K562 (cell line): ENCODE measurements around the gene RPS6KL1. TPM values are rescaled to one million over a fixed set of nuclear protein-coding genes. Genes with fewer than 3 reads are reported as not detected.

ENCODE experiments used
- ATAC-seq: fragments of 200-7000 bp; cut with Tn5 transposase; 3 replicates; pipeline ENCODE4 v1.9.1; 2020; ENCODE audit warnings: moderate library complexity
- BruUV-seq: library from RNA; stranded (reverse); fragments of 400-500 nt; replicated peaks from 2 replicates; lab custom pipeline; 2021; lab: Mats Ljungman, UMichigan
- CTCF ChIA-PET: fragments of 300-600 bp; formaldehyde crosslinking; extraction: SDS; loops from one replicate; lab custom pipeline; 2021; ENCODE audit warnings: low intra/inter-chr PET ratio; lab: Yijun Ruan, JAX
- POLR2A ChIA-PET: fragments of 300-600, 350-650 bp; sonication (Branson Sonifier 250); formaldehyde crosslinking; extraction: SDS; loops from one replicate; lab custom pipeline; 2021; ENCODE audit warnings: antibody characterized with exemption, inconsistent platforms; lab: Yijun Ruan, JAX
- DNase-seq, 4 experiments: peaks; one replicate each; pipeline versions ENCODE4 v3.0.0 to v3.0.0-alpha.2; 2011 to 2018; ENCODE audit warnings: low spot score in 3 of 4, mixed read lengths in 3 of 4; ENCODE audit errors: extremely low read depth in 1 of 4
- FAIRE-seq: peaks from 2 replicates; lab custom pipeline; 2011; peaks lifted over from hg19 to GRCh38; lab: Jason Lieb, UNC
- H2AFZ ChIP-seq: 2 replicates; pipeline ENCODE4 v1.6.0; 2011; ENCODE audit warnings: low read depth, low read length, control low read depth, inconsistent platforms
- H3K27ac ChIP-seq: fragments of 200-600 bp; 3 replicates; pipeline ENCODE4 v1.8.0; 2011; ENCODE audit warnings: low read depth, mild to moderate bottlenecking, control low read depth, inconsistent platforms, low read length, moderate library complexity, mixed read lengths; ENCODE audit errors: extremely low read depth
- H3K27me3 ChIP-seq, 2 experiments: fragments of 300-600 bp in 1 of 2; 2 replicates in 1 of 2; 3 replicates in 1 of 2; pipeline versions ENCODE4 v1.6.0 to v1.8.0; 2011; ENCODE audit warnings: inconsistent platforms in 2 of 2, low read length in 2 of 2, mild to moderate bottlenecking in 1 of 2, mixed read lengths in 1 of 2, moderate library complexity in 1 of 2; ENCODE audit not compliant: control insufficient read depth in 2 of 2, insufficient read depth in 2 of 2
- H3K36me3 ChIP-seq: fragments of 300-600 bp; 3 replicates; pipeline ENCODE4 v1.8.0; 2011; ENCODE audit warnings: mild to moderate bottlenecking, low read length, inconsistent platforms; ENCODE audit not compliant: control insufficient read depth, insufficient read depth
- H3K4me1 ChIP-seq, 2 experiments: fragments of 200-600 bp in 1 of 2; replicated peaks in 1 of 2; 2 replicates in 1 of 2; 3 replicates in 1 of 2; pipeline versions ENCODE4 v1.5.1 to v1.8.0; 2011; ENCODE audit warnings: inconsistent platforms in 2 of 2, low read length in 2 of 2, mild to moderate bottlenecking in 1 of 2, mixed read lengths in 1 of 2, moderate library complexity in 1 of 2; ENCODE audit not compliant: control insufficient read depth in 2 of 2, insufficient read depth in 2 of 2
- H3K4me2 ChIP-seq: 2 replicates; pipeline ENCODE4 v1.6.1; 2011; ENCODE audit warnings: low read length, control low read depth, inconsistent platforms, mixed read lengths; ENCODE audit not compliant: insufficient read depth
- H3K4me3 ChIP-seq: fragments of 200-600 bp; sonication (generic), shearing (Covaris generic); 2 replicates; pipeline ENCODE4 v1.5.1; 2016; ENCODE audit warnings: control low read depth, inconsistent platforms
- H3K79me2 ChIP-seq: fragments of 200-600 bp; 3 replicates; pipeline ENCODE4 v1.8.0; 2011; ENCODE audit warnings: low read length, inconsistent platforms; ENCODE audit not compliant: control insufficient read depth, insufficient read depth
- H3K9ac ChIP-seq, 2 experiments: 2 replicates each; pipeline versions ENCODE4 v1.6.0 to v1.6.1; 2011; ENCODE audit warnings: low read depth in 2 of 2, low read length in 2 of 2, control low read depth in 1 of 2, inconsistent platforms in 1 of 2, mild to moderate bottlenecking in 1 of 2, mixed read lengths in 1 of 2; ENCODE audit not compliant: insufficient read depth in 1 of 2
- H3K9me1 ChIP-seq: one replicate; pipeline ENCODE4 v1.6.0; 2011; ENCODE audit warnings: inconsistent platforms, mild to moderate bottlenecking, low read length, moderate library complexity; ENCODE audit not compliant: control insufficient read depth, insufficient read depth
- H3K9me3 ChIP-seq: replicated peaks from 2 replicates; pipeline ENCODE4 v1.5.1; 2011; ENCODE audit warnings: low read depth, low read length, inconsistent platforms; ENCODE audit not compliant: control insufficient read depth, insufficient read depth
- H4K20me1 ChIP-seq: replicated peaks from 2 replicates; pipeline ENCODE4 v1.6.1; 2011; ENCODE audit warnings: low read length, inconsistent platforms, mixed read lengths; ENCODE audit not compliant: control insufficient read depth, insufficient read depth
- FOXM1 ChIP-seq, 2 experiments: fragments of 450-650 bp in 1 of 2; sonication (generic) in 1 of 2; formaldehyde crosslinking in 1 of 2; IDR thresholded peaks; 2 replicates each; pipeline versions ENCODE4 v1.6.1 to v1.9.0; 2017 to 2022; ENCODE audit warnings: low read depth in 2 of 2, mild to moderate bottlenecking in 2 of 2, missing genetic modification reagents in 1 of 2, moderate library complexity in 1 of 2
- HMG20A ChIP-seq: fragments of 450-650 bp; formaldehyde crosslinking; conservative IDR thresholded peaks from 2 replicates; pipeline ENCODE4 v1.4.0; 2020; ENCODE audit warnings: mild to moderate bottlenecking, mixed read lengths
- KDM1A ChIP-seq, 2 experiments: fragments of 450-650 bp; IDR thresholded peaks; 2 replicates each; pipeline ENCODE4 v1.6.1; 2016; ENCODE audit warnings: mild to moderate bottlenecking in 2 of 2
- RBFOX2 ChIP-seq: fragments of 200-400 bp; formaldehyde crosslinking; IDR thresholded peaks from 2 replicates; pipeline ENCODE4 v1.6.1; 2017; ENCODE audit warnings: low read depth, mild to moderate bottlenecking, low read length, moderate library complexity
- RBM15 ChIP-seq: fragments of 200-400 bp; formaldehyde crosslinking; IDR thresholded peaks from 2 replicates; pipeline ENCODE4 v1.6.1; 2018; ENCODE audit warnings: mild to moderate bottlenecking, low read length, moderate library complexity; ENCODE audit not compliant: insufficient read depth
- RCOR1 ChIP-seq, 2 experiments: IDR thresholded peaks; 2 replicates each; pipeline ENCODE4 v1.6.1; 2012; ENCODE audit warnings: low read depth in 2 of 2, low read length in 2 of 2, borderline replicate concordance in 1 of 2, improper control_type of control experiment in 1 of 2
- SMAD1 ChIP-seq: fragments of 150-350 bp; IDR thresholded peaks from 2 replicates; pipeline ENCODE4 v1.6.1; 2014; ENCODE audit warnings: low read length, low read depth; ENCODE audit not compliant: partially characterized antibody
- WGBS: fragments of 100-300 bp; shearing (Covaris generic); methylation state at CpG from one replicate; pipeline ENCODE4 v1.1.6; 2016; ENCODE audit warnings: low coverage, mixed read lengths; ENCODE audit not compliant: insufficient coverage; ENCODE audit errors: missing lambda C conversion rate; 5-methylcytosine and 5-hydroxymethylcytosine counted together
- in situ Hi-C: fragments of 300-500 bp; cut with MboI; formaldehyde crosslinking; loops from 4 replicates; pipeline ENCODE4 v1.15.0; 2018; ENCODE audit warnings: inconsistent platforms, mixed read lengths
- intact Hi-C: fragments of 100-400 bp; cut with micrococcal nuclease; formaldehyde crosslinking; loops from 2 replicates; pipeline ENCODE4 v1.14.2; 2022
- polyA plus RNA-seq, 8 experiments: library from polyadenylated mRNA; depleted of rRNA in 4 of 8; stranded (reverse) in 5 of 8; unstranded in 3 of 8; fragments of >200 nt; fragmentation: Nextera tagmentation in 2 of 8; fragmentation: Illumina TruSeq in 1 of 8; extraction: Ambion mirVana in 2 of 8; extraction: Trizol in 1 of 8; gene quantifications; 2 replicates each; pipeline versions ENCODE4 v1.2.1 to v1.2.3, GENCODE V29; 2011 to 2014; ENCODE audit warnings: inconsistent platforms in 1 of 8, missing spikeins in 1 of 8
- total RNA-seq, 7 experiments: library from RNA; depleted of rRNA in 6 of 7; stranded (reverse); fragments of >200 nt in 6 of 7; fragmentation: Illumina TruSeq in 2 of 7; extraction: Trizol in 2 of 7; gene quantifications; 2 replicates each; pipeline versions ENCODE4 v1.2.1 to v1.2.3, GENCODE V29; 2011 to 2021; ENCODE audit warnings: low replicate concordance in 1 of 7
- TF ChIP-seq, protein P1 (sequence below), 2 experiments: fragments of 150-350 bp in 1 of 2; IDR thresholded peaks; 2 replicates each; pipeline ENCODE4 v1.6.1; 2012 to 2016; ENCODE audit warnings: low read depth in 2 of 2, low read length in 2 of 2, mild to moderate bottlenecking in 1 of 2, moderate library complexity in 1 of 2

RPS6KL1 gene
- total and polyA plus RNA-seq, 9 of the 15 experiments (the other 6 are each of a cell fraction or from before 2014, with no cell fraction given), result 0.91 to 15.5 (median 8.1) TPM

DNA sequence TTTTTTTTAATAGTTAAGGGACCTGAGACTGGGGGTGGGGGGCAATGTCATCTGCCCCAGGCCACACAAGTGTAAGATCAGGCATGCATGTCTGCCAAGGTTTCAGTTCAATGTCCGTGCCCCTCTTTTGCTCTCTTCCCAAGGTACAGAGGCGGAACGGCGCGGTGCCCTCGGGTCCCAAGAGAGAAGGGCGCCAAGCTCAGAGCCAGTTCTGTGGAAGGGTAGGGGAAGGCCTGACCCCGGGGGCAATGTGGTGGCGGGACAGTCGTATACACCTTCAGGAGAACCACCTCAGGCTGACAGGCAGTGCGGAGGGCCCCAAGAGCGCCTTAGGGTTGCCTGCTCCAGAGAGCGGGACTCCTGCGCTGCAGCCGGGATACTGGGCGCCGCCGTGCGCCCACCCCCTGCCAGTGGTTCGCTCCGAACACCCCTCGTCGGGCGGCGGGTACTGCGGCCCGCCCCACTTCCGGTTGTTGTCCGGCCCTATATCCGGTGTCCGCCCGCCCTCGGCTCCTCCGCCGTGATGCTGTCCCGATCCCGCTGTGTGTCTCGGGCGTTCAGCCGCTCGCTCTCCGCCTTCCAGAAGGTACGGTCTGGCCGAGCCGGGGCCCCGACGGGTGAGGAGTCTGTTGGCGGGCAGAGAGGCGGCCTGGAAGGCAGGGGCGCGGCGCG, 41.5 kb downstream of the RPS6KL1 start, which contains the start of gene DLST (continued):
- TF ChIP-seq FOXM1 (IDR thresholded peaks at IDR 0.05; ENCODE audit: low read depth), result peak; percentile 49; the same call in 1 of the 2 replicates
- no peak for TF ChIP-seq FOXM1 (CRISPR knock-in tag; IDR thresholded peaks at IDR 0.05; ENCODE audit: low read depth)
- TF ChIP-seq SMAD1, result peak; percentile 27
- TF ChIP-seq RBFOX2, result peak; percentile 96

DNA sequence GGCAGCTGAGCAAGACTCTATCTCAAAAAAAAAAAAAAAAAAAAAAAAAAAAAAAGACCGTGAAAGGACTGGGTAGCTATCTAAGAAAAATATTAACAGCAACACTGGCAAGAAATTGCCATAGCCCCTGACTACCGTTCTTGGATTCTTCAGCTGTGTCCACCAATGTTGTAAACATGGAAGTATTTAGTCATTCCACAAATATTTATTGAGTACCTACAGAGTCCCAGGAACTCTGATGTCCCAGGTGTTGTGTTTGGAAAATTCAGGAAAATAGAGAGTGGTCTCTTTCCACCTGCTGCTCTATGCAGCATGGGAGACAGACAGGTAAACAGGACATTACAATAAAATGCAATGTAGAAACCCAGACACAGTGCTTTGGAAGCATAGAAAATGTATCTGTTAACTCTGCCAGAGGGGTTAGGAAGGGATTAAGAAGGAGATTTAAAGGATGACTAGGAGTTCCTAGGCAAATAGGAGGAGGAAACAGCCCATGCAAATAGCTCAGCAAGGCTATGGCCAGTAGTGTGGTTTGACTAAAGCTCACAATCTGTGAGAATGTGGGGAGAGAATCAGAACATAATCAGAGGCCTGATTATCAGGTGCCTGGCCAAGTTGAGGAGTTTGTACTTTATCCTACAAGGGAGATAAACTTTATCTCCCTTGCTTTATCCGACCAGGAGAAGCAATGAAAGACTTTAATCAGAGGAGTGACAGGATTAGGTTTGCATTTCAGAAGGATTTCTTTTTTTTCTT, 43.5 kb downstream of the RPS6KL1 start:
- ChIA-PET CTCF (no interaction called here), POLR2A (interaction anchor here (0.6 to 1.3 kb wide), 5 partner anchors 12 to 102 kb away, joined by 3 read pairs; partner anchors contain the start of gene RPS6KL1)
- no peak overlapping the region for H2AFZ ChIP-seq
- H3K27ac ChIP-seq, result no peak overlapping the region
- in situ Hi-C loops (no loop called here), intact Hi-C loops (no loop called here)
- no peak for ATAC-seq
- H3K79me2 ChIP-seq, result peaks cover 29% of the 10 kb centered on the region
- H4K20me1 ChIP-seq, result peaks cover 23% of the 10 kb centered on the region
- no peak overlapping the region for H3K4me2 ChIP-seq
- no peaks in the 10 kb centered on the region for H3K27me3 ChIP-seq
- no TSS peak for BruUV-seq
- 19% methylated on average over 2 of the region's 3 CpGs for WGBS
- no peak overlapping the region for H3K9ac ChIP-seq
- peaks cover 13 to 17% of the 10 kb centered on the region in 2 experiments; a peak in 4 of 5 replicates for H3K4me1 ChIP-seq
- DNase-seq, result no peak
- H3K9me1 ChIP-seq, result no peaks in the 10 kb centered on the region
- H3K36me3 ChIP-seq, result peaks cover 11% of the 10 kb centered on the region; the same call in 1 of the 3 replicates
- no peaks in the 10 kb centered on the region for H3K9me3 ChIP-seq
- no peak overlapping the region for H3K4me3 ChIP-seq
- no peak for FAIRE-seq
- TF ChIP-seq RCOR1 (IDR thresholded peaks at IDR 0.05; ENCODE audit: borderline replicate concordance in 1 of 2, low read depth in 2 of 2, low read length in 2 of 2) (peak in 1 of 2 experiments; percentile 86; a peak in 2 of 4 replicates), RBM15 (no peak), HMG20A (CRISPR knock-in tag) (0 out of 2 replicates have a peak, but pooled peaks have one; percentile 61), KDM1A (IDR thresholded peaks at IDR 0.05) (peak; percentile 67 to 69)
- TF ChIP-seq, protein P1, sequence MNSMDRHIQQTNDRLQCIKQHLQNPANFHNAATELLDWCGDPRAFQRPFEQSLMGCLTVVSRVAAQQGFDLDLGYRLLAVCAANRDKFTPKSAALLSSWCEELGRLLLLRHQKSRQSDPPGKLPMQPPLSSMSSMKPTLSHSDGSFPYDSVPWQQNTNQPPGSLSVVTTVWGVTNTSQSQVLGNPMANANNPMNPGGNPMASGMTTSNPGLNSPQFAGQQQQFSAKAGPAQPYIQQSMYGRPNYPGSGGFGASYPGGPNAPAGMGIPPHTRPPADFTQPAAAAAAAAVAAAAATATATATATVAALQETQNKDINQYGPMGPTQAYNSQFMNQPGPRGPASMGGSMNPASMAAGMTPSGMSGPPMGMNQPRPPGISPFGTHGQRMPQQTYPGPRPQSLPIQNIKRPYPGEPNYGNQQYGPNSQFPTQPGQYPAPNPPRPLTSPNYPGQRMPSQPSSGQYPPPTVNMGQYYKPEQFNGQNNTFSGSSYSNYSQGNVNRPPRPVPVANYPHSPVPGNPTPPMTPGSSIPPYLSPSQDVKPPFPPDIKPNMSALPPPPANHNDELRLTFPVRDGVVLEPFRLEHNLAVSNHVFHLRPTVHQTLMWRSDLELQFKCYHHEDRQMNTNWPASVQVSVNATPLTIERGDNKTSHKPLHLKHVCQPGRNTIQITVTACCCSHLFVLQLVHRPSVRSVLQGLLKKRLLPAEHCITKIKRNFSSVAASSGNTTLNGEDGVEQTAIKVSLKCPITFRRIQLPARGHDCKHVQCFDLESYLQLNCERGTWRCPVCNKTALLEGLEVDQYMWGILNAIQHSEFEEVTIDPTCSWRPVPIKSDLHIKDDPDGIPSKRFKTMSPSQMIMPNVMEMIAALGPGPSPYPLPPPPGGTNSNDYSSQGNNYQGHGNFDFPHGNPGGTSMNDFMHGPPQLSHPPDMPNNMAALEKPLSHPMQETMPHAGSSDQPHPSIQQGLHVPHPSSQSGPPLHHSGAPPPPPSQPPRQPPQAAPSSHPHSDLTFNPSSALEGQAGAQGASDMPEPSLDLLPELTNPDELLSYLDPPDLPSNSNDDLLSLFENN (IDR thresholded peaks at IDR 0.05; ENCODE audit: low read depth in 2 of 2, low read length in 2 of 2), result no peak
